Measurements from ENCODE around the gene KRTAP10-9. TPM values are rescaled to one million over a fixed set of nuclear protein-coding genes. Genes with fewer than 3 reads are reported as not detected.
"Not testable (repeated sequence)": the region's sequence is repeated elsewhere in the genome, so short reads cannot be mapped to it uniquely, and the experiment has no call there.

The KRTAP10-9 gene
- total RNA-seq, 1 donor from 2014 or later = not detected

- DNase-seq (ENCODE audit: low spot score) = no peak
- Mint-ChIP-seq H3K27ac (ENCODE audit: unreplicated experiment) (no peak overlapping the region), H3K36me3 (ENCODE audit: low read depth) (peaks cover 4% of the 10 kb centered on the region), H3K4me3 (ENCODE audit: unreplicated experiment) (no peak overlapping the region), H3K9me3 (ENCODE audit: low read depth) (peaks cover 36% of the 10 kb centered on the region), H3K27me3 (ENCODE audit: low read depth) (peaks cover 41% of the 10 kb centered on the region), H3K4me1 (ENCODE audit: low read depth) (no peaks in the 10 kb centered on the region)
- no peak for TF ChIP-seq CTCF (IDR thresholded peaks at IDR 0.05)
These were observed 13.9 kb downstream of the KRTAP10-9 start for GRCh38 chr21:44640761-44641160.

- Mint-ChIP-seq H3K36me3 (ENCODE audit: low read depth) (peaks cover 6% of the 10 kb centered on the region), H3K9me3 (ENCODE audit: low read depth) (peaks cover 36% of the 10 kb centered on the region), H3K4me1 (ENCODE audit: low read depth) (no peaks in the 10 kb centered on the region), H3K27me3 (ENCODE audit: low read depth) (peaks cover 36% of the 10 kb centered on the region), H3K4me3 (ENCODE audit: unreplicated experiment) (no peak overlapping the region), H3K27ac (ENCODE audit: unreplicated experiment) (no peak overlapping the region)
- no peak for TF ChIP-seq CTCF (IDR thresholded peaks at IDR 0.05)
- DNase-seq (ENCODE audit: low spot score) = no peak
These were observed 16.9 kb downstream of the KRTAP10-9 start for GRCh38 chr21:44643741-44644310.

- Mint-ChIP-seq H3K9me3 (ENCODE audit: low read depth) (peaks cover 36% of the 10 kb centered on the region), H3K27ac (ENCODE audit: unreplicated experiment) (no peak overlapping the region), H3K36me3 (ENCODE audit: low read depth) (peaks cover 6% of the 10 kb centered on the region)
These were observed 18.0 kb downstream of the KRTAP10-9 start for GRCh38 chr21:44644878-44645277.

GRCh38 chr21:44646366-44647221 is 19.7 kb downstream of the KRTAP10-9 start, which contains the start of gene KRTAP10-11:
Gene KRTAP10-11, plus strand, starts transcription at chr21:44646414. Its CDS starts 45 bp downstream, at chr21:44646459.
- H3K9me3 Mint-ChIP-seq (ENCODE audit: low read depth) = peaks cover 28% of the 10 kb centered on the region
- not testable (repeated sequence) for DNase-seq (ENCODE audit: low spot score); H3K27ac Mint-ChIP-seq (ENCODE audit: unreplicated experiment); H3K4me1 Mint-ChIP-seq (ENCODE audit: low read depth); H3K36me3 Mint-ChIP-seq (ENCODE audit: low read depth); H3K4me3 Mint-ChIP-seq (ENCODE audit: unreplicated experiment)
- H3K27me3 Mint-ChIP-seq (ENCODE audit: low read depth) = peaks cover 24% of the 10 kb centered on the region

More at GRCh38 chr21:44644878-44645277, 18.0 kb downstream of the KRTAP10-9 start:
- DNase-seq (ENCODE audit: low spot score) = no peak
- TF ChIP-seq CTCF (IDR thresholded peaks at IDR 0.05) = no peak
- Mint-ChIP-seq H3K4me3 (ENCODE audit: unreplicated experiment) (no peak overlapping the region), H3K27me3 (ENCODE audit: low read depth) (peaks cover 30% of the 10 kb centered on the region), H3K4me1 (ENCODE audit: low read depth) (no peaks in the 10 kb centered on the region)

- no peak for DNase-seq (ENCODE audit: low spot score)
- Mint-ChIP-seq H3K4me3 (ENCODE audit: unreplicated experiment) (no peak overlapping the region), H3K36me3 (ENCODE audit: low read depth) (peaks cover 6% of the 10 kb centered on the region), H3K27ac (ENCODE audit: unreplicated experiment) (no peak overlapping the region), H3K9me3 (ENCODE audit: low read depth) (peaks cover 26% of the 10 kb centered on the region), H3K4me1 (ENCODE audit: low read depth) (no peaks in the 10 kb centered on the region), H3K27me3 (ENCODE audit: low read depth) (peaks cover 22% of the 10 kb centered on the region)
- TF ChIP-seq CTCF (IDR thresholded peaks at IDR 0.05) = no peak
These were observed 20.3 kb downstream of the KRTAP10-9 start for GRCh38 chr21:44647222-44647552.
